Measurements from ENCODE around the gene ITGA6. TPM values are rescaled to one million over a fixed set of nuclear protein-coding genes. Genes with fewer than 3 reads are reported as not detected.

Gene ITGA6
- total RNA-seq, 1 experiment from 2014 or later, result 75.9 TPM

- TF ChIP-seq SIN3A (IDR thresholded peaks at IDR 0.05; ENCODE audit: borderline replicate concordance, insufficient read depth, low read depth, low read length) (no peak), TCF7L2 (IDR thresholded peaks at IDR 0.05; ENCODE audit: low read depth, low read length) (no peak), POLR2AphosphoS5 (IDR thresholded peaks at IDR 0.05; ENCODE audit: low read depth, low read length) (no peak)
- TF ChIP-seq, protein P1, sequence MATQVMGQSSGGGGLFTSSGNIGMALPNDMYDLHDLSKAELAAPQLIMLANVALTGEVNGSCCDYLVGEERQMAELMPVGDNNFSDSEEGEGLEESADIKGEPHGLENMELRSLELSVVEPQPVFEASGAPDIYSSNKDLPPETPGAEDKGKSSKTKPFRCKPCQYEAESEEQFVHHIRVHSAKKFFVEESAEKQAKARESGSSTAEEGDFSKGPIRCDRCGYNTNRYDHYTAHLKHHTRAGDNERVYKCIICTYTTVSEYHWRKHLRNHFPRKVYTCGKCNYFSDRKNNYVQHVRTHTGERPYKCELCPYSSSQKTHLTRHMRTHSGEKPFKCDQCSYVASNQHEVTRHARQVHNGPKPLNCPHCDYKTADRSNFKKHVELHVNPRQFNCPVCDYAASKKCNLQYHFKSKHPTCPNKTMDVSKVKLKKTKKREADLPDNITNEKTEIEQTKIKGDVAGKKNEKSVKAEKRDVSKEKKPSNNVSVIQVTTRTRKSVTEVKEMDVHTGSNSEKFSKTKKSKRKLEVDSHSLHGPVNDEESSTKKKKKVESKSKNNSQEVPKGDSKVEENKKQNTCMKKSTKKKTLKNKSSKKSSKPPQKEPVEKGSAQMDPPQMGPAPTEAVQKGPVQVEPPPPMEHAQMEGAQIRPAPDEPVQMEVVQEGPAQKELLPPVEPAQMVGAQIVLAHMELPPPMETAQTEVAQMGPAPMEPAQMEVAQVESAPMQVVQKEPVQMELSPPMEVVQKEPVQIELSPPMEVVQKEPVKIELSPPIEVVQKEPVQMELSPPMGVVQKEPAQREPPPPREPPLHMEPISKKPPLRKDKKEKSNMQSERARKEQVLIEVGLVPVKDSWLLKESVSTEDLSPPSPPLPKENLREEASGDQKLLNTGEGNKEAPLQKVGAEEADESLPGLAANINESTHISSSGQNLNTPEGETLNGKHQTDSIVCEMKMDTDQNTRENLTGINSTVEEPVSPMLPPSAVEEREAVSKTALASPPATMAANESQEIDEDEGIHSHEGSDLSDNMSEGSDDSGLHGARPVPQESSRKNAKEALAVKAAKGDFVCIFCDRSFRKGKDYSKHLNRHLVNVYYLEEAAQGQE (IDR thresholded peaks at IDR 0.05; ENCODE audit: insufficient read depth in 1 of 2, low read depth in 2 of 2, low read length in 1 of 2), result no peak
- TF ChIP-seq, protein P2, sequence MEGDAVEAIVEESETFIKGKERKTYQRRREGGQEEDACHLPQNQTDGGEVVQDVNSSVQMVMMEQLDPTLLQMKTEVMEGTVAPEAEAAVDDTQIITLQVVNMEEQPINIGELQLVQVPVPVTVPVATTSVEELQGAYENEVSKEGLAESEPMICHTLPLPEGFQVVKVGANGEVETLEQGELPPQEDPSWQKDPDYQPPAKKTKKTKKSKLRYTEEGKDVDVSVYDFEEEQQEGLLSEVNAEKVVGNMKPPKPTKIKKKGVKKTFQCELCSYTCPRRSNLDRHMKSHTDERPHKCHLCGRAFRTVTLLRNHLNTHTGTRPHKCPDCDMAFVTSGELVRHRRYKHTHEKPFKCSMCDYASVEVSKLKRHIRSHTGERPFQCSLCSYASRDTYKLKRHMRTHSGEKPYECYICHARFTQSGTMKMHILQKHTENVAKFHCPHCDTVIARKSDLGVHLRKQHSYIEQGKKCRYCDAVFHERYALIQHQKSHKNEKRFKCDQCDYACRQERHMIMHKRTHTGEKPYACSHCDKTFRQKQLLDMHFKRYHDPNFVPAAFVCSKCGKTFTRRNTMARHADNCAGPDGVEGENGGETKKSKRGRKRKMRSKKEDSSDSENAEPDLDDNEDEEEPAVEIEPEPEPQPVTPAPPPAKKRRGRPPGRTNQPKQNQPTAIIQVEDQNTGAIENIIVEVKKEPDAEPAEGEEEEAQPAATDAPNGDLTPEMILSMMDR (IDR thresholded peaks at IDR 0.05), result no peak
- BruUV-seq (replicated peaks), result no TSS peak
- Histone ChIP-seq H3K4me3 (ENCODE audit: low read depth in 2 of 2, low read length in 2 of 2) (no peak overlapping the region), H3K27me3 (ENCODE audit: control insufficient read depth, insufficient read depth, low read length) (no peaks in the 10 kb centered on the region), H3K4me1 (ENCODE audit: control insufficient read depth, insufficient read depth, low read length) (no peaks in the 10 kb centered on the region), H3K27ac (ENCODE audit: low read length) (no peak overlapping the region), H3K36me3 (ENCODE audit: control insufficient read depth, insufficient read depth, low read length) (peaks cover 4% of the 10 kb centered on the region; the same call in 1 of the 2 replicates), H3K9me3 (ENCODE audit: control insufficient read depth, insufficient read depth, low read depth, low read length) (no peaks in the 10 kb centered on the region)
- in situ Hi-C loops (cut with HindIII; ENCODE audit: low pct_unique_long_range_greater_than_20kb, low sequenced_read_pairs), result no loop called here
- intact Hi-C loops (cut with micrococcal nuclease; ENCODE audit: unreplicated experiment), result no loop called here
- ChIA-PET POLR2A (no interaction called here), CTCF (no interaction called here)
- ATAC-seq, result no peak
- DNase-seq (ENCODE audit: low read depth, low spot score), result no peak
These were observed 51.0 kb downstream of the ITGA6 start for GRCh38 chr2:172478353-172478752.

GRCh38 chr2:172480301-172481218, 53.2 kb downstream of the ITGA6 start:
- in situ Hi-C loops (cut with HindIII; ENCODE audit: low pct_unique_long_range_greater_than_20kb, low sequenced_read_pairs), result no loop called here
- TF ChIP-seq, protein P1 (IDR thresholded peaks at IDR 0.05; ENCODE audit: insufficient read depth in 1 of 2, low read depth in 2 of 2, low read length in 1 of 2), result no peak
- TF ChIP-seq POLR2AphosphoS5 (IDR thresholded peaks at IDR 0.05; ENCODE audit: low read depth, low read length) (no peak), TCF7L2 (IDR thresholded peaks at IDR 0.05; ENCODE audit: low read depth, low read length) (no peak)
- no peak overlapping the region for H3K27ac ChIP-seq (ENCODE audit: low read length)
- intact Hi-C loops (cut with micrococcal nuclease; ENCODE audit: unreplicated experiment), result no loop called here
- H3K36me3 ChIP-seq (ENCODE audit: control insufficient read depth, insufficient read depth, low read length), result peaks cover 4% of the 10 kb centered on the region; the same call in 1 of the 2 replicates
- no peak overlapping the region for H3K4me3 ChIP-seq (ENCODE audit: low read depth in 2 of 2, low read length in 2 of 2)
- CTCF ChIA-PET, result no interaction called here
- no TSS peak for BruUV-seq (replicated peaks)
- no peaks in the 10 kb centered on the region for H3K9me3 ChIP-seq (ENCODE audit: control insufficient read depth, insufficient read depth, low read depth, low read length)
- H3K4me1 ChIP-seq (ENCODE audit: control insufficient read depth, insufficient read depth, low read length), result no peaks in the 10 kb centered on the region
- no peak for DNase-seq (ENCODE audit: low read depth, low spot score)
- POLR2A ChIA-PET, result no interaction called here
- no peak for ATAC-seq
- H3K27me3 ChIP-seq (ENCODE audit: control insufficient read depth, insufficient read depth, low read length), result no peaks in the 10 kb centered on the region
